Measurements from ENCODE around the gene PIK3R3.
"Not testable (repeated sequence)": the region's sequence is repeated elsewhere in the genome, so short reads cannot be mapped to it uniquely, and the experiment has no call there.

Gene PIK3R3

DNA sequence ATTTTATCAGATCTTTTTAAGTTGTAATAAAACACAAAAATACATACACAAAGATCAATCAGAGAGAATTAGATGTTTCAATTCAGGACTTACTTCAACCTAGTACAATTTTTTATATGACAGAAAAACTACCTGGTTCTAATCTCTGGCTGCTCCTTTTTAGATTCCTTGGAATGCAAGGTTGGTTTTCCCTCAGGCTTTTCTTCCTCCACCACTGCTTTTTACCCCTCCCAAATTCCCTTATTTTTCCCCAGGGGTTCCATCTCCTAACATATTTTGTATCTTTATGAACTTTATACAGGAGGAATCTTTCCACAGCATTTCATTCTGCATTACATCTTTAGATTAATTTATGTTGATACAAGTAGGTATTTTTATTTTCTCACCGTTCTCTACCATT, 33.2 kb downstream of the PIK3R3 start:
- DNase-seq, result no peak

DNA sequence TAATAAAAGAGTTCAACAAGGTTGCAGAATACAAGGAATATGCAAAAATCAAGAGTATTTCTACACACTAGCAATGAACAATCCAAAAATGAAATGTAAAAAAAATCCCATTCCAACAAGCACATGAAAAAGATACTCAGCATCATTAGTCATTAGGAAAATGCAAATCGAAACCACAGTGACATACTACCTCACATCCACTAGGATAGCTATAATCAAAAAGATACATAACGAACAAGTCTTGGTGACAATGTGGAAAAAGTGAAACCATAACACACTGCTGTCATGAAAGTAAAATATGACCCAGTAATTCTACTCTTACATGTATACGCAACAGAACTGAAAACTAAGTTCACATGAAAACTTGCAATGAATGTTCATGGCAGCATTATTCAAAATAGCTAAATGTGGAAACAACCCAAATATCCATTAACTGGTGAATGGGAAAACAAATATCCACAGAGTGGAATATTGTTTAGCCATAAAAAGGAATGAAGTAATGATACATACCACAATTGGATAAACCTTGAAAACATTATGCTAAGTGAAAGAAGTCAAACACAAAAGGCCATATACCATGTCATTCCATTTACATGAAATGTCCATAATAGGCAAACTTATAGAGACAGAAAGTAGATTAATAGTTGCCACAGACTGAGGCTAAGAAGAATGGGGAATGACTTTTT, 34.3 kb downstream of the PIK3R3 start:
- DNase-seq, result no peak

DNA sequence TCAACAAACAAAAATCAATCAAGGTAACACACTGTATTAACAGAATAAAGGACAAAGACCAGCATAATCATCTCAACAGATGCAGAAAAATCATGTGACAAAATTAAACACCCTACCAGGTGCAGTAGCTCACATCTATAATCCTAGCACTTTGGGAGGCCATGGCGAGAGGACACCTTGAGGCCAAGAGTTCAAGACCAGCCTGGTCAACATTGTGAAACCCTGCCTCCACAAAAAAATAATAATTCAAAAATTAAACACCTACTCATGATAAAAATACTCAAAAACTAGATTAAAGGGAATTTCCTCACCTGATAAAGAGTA, 35.3 kb downstream of the PIK3R3 start:
- DNase-seq, result no peak

DNA sequence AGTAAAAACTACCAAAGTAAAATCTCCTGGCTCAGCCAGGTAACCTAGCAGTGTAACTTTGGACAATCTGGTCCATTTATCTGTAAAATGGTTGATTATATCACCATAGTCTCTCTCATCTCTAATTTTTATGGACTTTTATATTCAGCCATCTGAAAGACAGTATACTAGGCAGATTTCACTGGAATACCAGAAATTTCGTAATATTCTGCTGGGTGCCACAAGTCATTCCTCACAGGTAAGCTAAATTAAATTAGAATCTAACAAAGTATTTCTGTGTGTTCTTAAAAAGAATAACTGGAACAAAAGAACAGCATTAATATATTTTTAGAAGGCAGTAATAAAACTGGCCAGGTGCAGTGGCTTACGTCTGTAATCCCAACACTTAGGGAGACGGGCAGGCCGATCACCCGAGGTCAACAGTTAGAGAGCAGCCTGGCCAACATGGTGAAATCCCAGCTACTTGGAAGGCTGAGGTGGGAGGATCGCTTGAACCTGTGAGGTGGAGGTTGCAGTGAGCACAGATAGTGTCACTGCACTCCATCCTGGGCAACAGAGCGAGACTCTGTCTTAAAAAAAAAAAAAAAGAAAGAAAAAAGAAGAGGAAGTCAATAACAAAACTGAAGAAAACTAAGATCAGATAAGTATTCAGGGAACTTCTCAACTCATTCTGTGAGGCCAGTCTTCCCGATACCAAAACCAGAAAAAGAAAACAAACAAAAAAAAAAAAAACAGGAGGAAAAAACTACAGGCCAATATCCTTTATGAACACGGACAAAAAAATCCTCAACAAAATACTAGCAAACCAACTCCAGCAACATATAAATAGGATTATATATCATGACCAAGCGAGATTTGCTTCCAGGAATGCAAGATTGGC, 35.9 kb downstream of the PIK3R3 start:
- DNase-seq, result no peak

DNA sequence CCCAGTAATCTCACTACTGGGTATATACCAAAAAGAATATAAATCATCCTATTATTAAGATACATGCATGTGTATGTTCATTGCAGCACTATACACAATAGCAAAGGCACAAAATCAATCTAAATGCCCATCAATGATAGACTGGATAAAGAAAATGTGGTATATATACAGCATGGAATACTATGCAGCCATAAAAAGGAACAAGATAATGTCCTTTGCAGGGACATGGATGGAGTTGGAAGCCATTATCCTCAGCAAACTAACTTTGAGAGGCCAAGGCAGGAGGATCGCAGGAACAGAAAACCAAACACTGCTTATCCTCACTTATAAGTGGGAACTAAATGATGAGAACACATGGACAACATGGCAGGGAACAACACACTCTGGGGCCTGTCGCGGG, 37.3 kb downstream of the PIK3R3 start:
- DNase-seq, result not testable (repeated sequence)

DNA sequence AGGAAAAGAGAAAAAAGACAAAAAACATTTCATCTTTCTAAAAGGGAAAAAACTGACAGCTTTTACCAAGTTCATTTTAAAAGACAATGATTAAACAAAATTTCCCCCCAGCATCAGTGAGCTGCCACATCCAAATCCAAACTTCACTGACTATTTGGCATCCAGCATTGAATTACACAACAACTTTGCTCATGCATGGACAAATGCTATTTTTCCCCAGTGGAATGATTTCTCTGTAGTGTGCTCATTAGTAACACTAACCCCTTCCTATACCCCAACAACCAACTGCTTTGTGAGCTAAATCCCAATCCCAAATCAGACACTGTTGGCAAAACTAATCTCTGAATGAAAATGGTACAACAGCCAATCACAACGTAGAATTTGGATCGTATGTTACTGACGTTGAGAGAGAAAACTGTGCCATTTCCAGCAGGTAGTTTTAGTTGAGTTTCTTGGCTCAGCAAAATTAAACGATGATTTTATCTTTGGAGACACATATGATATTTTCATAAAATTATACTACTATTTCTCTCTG, 37.9 kb downstream of the PIK3R3 start:
- no peak for DNase-seq

DNA sequence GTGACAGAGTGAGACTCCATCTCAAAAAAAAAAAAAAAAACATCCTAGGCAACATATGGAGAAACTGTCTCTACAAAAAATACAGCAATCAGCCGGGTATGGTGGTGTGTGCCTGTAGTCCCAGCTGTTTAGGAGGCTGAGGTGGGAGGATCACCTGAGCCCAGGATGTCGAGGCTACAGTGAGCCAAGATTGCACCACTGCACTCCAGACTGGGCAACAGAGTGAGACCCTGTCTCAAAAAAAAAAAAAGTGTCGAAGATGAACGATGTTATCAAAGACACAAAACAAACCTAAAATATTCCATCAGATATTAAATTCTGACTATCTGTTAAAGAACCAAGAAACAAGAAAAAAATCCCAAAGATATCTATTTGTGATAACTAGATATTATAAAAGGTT, 38.6 kb downstream of the PIK3R3 start:
- DNase-seq, result not testable (repeated sequence)

DNA sequence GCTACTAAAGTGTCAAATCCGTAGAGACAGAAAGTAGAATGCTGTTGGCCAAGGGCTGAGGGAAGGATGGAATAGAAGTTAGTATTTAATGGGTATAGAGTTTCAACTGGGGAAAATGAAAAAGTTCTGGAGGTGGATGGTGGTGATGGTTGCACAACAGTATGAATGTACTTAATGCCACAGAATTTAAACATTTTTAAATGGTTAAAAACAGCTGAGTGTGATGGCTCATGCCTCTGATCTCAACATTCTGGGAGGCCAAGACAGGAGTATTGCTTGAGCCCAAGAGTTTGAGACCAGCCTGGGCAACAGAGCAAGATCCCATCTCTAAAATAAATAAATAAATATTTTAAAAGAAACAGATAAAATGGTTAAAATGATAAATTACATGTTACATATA, 44.5 kb downstream of the PIK3R3 start:
- DNase-seq, result no peak

DNA sequence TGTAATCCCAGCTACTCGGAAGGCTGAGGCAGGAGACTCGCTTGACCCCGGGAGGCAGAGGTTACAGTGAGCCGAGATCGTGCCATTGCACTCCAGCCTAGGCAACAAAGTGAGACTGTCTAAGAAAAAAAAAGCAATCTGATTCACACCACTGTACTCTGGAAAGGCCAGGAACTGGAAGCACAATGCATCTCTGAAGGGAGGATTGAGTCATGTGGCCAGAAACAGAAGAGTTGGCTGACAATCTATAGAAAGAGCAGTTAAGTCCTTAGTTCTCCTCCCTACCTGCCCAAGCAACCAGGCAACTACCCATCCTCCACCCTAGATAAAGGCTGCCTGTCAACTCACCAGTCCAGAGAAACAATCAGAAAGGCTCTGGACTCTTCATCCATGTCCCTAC, 45.9 kb downstream of the PIK3R3 start:
- DNase-seq, result no peak

DNA sequence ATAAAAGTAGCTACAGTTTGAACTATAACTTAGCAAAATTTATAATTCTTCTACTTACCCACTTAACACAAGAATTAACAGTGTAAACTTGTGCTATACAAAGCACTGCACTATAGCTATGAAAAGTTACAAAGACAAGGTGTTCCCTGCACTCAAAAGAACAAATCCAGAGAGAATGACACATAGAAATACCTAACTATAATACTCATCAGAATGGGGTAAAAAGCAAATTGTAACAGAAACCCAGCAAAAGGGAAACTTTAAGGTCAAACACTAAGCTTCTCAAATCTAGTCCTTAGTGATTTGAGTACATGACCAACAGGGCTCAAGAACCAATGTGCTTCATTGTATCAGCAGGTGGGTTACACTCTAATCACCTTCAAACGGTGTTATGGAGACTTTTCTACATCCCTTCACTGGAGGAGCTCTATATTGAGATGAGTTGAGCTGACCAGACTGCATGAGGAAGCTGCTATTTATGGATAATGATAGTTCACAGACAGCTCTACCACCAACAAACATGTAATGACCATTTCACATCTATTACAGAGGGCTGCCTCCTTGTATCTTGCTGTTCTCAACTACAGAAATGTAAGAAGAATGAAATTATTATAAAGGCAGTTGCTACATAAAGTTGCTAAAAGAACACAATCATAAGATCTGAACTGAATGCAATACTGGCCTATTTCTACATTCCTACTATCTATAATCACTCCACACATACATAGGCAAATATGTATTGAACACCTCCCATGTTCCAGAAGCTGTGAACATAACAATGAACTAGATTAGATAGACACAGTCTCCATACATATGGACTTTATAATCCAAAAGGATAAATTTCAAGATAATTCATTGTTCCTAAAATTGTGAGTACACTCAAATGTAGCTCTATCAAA, 47.6 kb downstream of the PIK3R3 start:
- no peak for DNase-seq

DNA sequence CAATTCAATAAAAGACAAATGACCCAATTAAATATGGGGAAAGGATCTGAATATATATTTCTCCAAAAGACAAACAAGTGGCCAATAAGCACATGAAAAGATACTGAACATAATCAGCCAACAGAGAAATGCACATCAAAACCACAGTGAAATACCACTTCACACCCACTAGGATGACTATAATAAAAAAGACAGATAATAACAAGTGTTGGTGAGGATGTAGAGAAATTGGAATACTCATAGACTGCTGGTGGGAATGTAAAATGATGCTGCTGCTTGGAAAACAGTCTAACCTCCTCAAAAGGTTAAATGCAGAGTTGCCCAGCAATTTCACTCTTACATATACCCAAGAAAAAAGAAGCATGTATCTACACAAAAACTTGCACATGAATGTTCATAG, 48.9 kb downstream of the PIK3R3 start:
- no peak for DNase-seq

DNA sequence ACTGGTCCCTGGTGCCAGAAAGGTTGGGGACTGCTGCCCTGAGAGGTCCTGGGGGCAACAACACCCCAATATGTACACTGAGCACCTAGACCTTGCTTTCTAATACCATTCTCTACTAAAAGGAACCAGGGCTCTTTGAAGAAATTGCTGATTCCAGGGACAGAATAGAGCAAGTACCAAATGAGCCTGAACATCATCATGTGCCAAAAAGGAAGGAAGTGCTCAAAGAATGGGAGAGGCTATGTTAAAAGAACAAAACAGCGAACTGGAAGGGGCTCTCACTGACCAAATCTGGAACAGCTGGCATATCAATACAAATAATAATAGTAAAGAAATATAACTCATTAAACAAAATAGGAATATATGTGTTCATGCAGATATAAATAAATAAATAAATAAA, 50.8 kb downstream of the PIK3R3 start:
- DNase-seq, result no peak

DNA sequence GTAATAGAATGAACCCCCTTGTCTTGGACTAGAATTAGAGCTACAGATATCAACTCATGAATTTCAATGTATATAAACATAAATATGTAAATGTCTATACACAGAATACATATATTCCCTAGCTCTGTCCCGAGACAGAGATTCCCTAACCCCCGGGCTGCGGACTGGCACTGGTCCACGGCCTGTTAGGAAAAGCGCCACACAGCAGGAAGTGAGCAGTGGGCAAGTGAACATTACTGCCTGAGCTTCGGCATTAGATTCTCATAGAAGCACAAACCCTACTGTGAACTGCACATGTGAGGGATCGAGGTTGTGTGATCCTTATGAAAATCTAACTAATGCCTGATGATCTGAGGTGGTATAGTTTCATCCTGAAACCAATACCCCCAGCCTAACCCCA, 51.2 kb downstream of the PIK3R3 start:
- no peak for DNase-seq

DNA sequence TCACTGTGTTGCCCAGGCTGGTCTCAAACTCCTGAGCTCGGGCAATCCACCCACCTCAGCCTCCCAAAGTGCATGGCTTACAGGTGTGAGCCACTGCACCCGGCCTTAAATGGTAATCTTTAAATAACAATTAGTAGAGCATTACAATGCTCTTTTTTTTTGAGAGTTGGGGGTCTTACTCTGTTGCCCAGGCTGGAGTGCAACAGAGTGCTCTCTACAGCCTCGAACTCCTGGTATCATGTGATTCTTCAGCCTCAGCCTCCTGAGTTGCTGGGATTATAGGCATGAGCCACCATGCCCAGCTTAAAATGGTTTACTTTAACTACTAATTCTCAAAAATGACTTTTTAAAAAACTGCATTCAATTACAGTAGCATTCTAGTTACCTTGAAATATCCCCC, 52.2 kb downstream of the PIK3R3 start:
- DNase-seq, result no peak

DNA sequence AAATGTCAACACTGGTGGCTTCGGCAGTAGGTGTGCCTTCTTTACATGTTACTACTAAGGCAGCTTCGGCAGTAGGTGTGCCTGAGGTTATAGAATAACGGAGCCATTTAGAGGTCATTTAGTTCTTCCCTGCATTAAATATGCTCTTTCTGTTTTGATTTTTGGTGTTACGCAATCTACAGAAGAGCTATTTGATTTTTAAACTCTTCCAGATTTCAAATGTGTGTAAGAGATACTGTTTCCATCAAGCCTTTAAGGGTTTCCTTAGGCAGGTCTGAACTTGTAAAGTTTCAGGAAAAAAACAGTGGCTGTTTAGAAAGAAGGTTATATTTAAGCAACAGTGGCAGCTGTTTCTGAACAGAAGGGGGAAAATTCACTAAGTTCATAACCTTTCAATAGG, 54.8 kb downstream of the PIK3R3 start:
- no peak for DNase-seq

DNA sequence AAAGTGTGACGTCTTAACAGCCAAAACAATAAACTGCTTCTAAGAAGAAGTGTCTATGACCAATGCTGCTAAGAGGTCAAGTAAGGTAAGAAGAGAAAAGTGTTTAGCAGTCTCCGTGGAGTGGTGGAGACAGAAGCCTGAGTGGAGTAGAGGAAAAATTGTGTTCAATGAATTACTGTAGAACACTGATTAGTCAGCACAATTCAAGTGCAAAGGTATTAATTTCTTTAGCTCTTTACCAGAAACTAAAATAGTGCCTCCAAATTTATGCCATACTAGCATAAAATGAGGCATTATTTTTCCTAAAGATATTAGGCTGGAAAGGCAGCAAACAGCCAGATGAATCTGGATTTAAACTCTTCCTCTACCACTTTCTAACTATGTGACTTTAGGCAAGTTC, 56.1 kb downstream of the PIK3R3 start:
- DNase-seq, result no peak

DNA sequence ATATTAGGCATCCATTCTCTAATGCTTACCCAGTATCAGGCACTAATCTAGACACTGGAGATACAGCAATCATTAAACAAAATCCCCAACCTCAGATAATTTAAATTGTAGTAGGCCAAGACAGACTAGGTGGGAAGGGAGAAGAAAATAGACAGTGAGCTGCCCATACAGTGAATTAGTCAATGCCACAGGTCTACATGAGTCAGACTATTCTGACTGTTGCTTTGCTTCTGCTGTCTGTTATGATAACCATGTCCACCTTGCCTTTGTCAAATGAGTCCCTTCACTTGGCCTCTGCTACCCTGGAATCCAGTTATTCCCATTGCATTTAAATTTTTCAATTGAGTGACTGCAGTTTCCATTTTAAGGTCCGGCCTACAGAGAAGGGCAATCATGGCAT, 59.5 kb downstream of the PIK3R3 start:
- no peak for DNase-seq

DNA sequence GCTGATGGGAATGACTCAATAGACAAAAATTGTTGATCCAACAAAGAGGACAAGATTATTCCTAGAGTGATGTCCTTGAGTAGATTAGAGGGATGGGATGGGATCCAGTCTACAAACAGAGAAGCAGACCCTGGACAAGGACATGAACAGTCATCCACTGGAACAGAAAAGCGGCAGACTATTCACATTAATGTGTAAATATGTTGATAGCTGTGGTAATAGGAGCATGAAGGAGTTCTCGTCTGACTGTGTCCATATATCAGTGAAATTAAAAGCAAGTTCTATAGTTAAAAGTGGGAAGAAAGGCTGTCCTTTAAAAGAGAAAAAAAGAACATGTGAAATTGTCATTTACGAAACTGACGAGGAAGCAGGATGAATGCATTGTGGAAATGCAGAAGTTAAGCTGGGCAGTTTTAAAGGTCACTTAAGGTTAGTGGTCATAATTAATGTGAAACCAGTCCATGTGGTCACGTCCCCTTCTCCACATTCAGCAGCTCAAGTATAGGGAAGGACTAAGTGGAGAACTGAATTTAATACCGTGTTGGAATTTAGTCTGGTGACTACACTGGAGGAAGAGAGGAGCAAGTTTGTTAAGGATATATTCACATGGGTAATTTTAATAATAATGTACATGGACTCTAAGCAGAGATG, 62.1 kb downstream of the PIK3R3 start:
- DNase-seq, result no peak

DNA sequence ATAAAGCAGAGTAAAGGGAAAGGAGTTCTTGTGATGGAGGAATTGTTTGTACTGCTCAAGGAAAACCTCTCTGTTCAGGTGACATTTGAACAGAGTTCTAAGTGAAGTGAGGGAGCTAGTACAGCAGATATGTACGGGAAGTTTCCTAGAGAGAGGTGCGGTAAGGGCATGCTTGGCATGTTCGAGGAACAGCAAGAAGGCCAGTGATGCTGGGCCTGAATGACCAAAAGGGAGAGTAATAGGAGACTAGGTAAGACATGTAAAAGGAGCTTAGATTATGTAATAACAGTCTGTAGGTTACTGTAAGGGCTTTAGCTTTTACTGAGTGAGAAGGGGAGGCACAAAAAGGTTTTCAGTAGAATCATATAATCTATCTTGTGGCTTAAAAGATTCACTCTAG, 63.9 kb downstream of the PIK3R3 start:
- no peak for DNase-seq

DNA sequence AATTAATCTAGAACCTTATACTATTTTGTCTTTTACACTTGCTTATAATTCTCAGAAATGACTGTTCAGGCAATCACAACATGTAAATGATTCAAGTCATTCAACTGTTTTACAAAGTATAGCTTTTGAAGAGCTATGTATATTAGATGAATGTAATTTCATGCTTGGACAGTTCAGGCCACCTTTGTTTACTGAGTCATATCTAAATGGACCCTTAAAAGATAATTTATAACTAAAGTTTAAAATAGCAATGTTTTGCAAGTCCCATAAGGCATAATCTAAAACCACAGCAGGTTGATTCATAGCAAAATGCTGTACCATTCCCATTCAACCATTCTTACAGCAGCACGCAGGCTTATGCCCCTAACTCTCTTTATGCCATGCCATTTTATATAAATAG, 64.8 kb downstream of the PIK3R3 start:
- no peak for DNase-seq

DNA sequence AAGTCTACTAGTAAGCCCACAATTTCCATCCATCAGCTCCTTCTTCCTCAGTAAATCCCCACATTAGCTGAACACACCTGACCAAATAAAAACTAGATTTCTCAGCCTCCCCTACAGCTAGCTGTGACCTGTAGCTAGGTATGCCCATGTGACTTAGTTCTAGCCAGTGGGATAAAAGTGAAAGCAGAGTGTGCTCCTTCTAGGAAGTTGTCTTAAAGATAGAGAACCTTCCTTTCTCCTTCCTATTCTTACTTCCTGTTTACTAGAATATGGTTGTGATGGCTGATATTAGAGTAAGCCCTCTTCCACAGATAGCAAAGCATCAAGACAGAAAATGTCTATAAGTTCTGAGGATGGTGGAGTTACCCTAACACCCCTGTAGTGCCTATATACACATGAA, 67.0 kb downstream of the PIK3R3 start:
- peak in 2 of 6 experiments; percentile 3 to 9 for DNase-seq

DNA sequence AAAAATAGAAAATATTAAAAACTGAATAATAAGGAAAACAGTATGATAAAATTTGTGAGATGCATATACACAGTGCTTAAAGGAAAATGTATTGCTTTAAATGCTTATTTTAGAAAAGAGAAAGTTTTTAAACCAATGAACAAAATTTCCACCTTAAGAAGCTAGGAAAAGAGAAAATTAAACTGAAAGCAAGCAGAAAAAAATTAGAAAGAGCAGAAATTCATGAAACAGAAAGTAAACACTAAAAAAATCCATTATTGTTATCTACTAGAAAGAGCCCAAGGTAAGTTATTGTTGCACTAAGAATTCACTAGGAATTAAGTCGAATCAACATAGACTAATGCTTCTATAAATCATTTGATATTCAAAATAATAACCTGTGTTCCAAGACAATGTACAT, 67.7 kb downstream of the PIK3R3 start:
- DNase-seq, result no peak
